Choroid plexus epithelial cell (primary cell): ENCODE data around the gene SSUH2.
A peak's percentile ranks its signal among the peaks of the same experiment; 100 is the strongest.

Experiments used
- DNase-seq: peaks from one replicate; pipeline ENCODE4 v3.0.0-alpha.2; 2010; ENCODE audit warnings: low read depth
- H3K4me3 ChIP-seq: 2 replicates; pipeline ENCODE4 v1.5.1; 2011; ENCODE audit warnings: low read depth, mild to moderate bottlenecking, control low read depth, low read length, moderate library complexity
- TF ChIP-seq, protein P1 (sequence below): conservative IDR thresholded peaks from 2 replicates; pipeline ENCODE4 v1.5.1; 2011; ENCODE audit warnings: low read depth, mild to moderate bottlenecking, control low read depth, inconsistent platforms, low read length, moderate library complexity

SSUH2 gene

DNA sequence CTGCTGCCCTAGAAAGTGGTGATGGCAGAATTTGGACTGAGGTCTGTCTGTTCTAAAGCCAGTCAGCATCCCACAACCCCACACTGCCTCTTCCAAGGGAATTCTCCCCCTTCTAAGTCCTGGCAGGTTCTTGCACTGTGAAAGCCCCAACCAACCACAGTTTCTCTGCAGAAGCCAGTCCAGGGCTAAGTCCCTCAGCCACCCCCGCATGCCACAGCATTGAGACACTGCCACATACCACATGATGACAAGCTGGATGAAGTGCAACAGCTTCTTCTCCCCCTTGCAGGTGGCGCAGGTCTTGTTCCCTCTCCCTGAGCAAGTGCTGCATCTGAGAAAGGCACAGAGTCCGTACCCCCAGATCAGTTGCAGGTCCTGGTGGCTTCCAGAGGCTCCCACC is 18.6 kb downstream of the SSUH2 start:
- TF ChIP-seq, protein P1, sequence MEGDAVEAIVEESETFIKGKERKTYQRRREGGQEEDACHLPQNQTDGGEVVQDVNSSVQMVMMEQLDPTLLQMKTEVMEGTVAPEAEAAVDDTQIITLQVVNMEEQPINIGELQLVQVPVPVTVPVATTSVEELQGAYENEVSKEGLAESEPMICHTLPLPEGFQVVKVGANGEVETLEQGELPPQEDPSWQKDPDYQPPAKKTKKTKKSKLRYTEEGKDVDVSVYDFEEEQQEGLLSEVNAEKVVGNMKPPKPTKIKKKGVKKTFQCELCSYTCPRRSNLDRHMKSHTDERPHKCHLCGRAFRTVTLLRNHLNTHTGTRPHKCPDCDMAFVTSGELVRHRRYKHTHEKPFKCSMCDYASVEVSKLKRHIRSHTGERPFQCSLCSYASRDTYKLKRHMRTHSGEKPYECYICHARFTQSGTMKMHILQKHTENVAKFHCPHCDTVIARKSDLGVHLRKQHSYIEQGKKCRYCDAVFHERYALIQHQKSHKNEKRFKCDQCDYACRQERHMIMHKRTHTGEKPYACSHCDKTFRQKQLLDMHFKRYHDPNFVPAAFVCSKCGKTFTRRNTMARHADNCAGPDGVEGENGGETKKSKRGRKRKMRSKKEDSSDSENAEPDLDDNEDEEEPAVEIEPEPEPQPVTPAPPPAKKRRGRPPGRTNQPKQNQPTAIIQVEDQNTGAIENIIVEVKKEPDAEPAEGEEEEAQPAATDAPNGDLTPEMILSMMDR = no peak
- DNase-seq = no peak
- no peak overlapping the region for H3K4me3 ChIP-seq

DNA sequence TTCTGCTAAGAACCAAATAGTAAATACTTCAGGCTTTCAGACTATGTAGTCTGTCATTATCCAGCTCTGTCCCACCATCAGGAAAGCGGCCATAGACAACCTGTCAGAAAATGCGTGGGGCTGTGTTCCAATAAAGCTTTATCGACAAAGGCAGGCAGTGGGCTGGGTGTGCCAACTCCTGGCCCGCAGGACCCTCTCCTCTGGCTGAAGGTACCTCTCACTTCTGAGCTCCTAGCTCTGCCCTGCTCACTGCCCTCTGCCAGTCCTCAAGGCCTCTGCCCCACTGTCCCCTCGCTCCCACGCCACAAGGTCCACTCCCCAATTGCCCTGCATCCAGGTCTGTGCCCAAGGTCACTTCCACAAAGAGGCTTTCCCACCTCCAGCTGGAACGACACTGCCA is 20.0 kb downstream of the SSUH2 start:
- no peak overlapping the region for H3K4me3 ChIP-seq
- DNase-seq = no peak
- TF ChIP-seq, protein P1 = no peak

DNA sequence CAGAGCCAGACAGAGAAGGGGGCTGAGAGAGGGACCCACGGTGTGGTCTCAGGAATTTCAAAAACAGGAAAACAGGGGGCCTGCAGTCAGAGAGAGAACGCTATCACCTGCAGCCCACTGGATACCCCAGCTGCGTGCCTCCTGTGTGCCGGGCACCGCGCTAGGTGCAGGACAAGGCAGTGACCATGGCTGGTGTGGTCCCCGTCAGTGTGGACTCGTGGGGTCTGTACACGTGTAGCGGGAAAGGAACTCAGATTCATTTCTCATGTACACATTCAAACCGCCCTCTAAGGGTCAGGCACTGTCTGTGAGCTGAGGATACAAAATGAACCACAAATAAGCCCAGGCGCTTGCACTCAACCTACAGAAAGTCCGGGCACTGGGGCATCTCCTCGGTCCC is 20.9 kb downstream of the SSUH2 start:
- TF ChIP-seq, protein P1 = no peak
- DNase-seq = no peak
- no peak overlapping the region for H3K4me3 ChIP-seq

DNA sequence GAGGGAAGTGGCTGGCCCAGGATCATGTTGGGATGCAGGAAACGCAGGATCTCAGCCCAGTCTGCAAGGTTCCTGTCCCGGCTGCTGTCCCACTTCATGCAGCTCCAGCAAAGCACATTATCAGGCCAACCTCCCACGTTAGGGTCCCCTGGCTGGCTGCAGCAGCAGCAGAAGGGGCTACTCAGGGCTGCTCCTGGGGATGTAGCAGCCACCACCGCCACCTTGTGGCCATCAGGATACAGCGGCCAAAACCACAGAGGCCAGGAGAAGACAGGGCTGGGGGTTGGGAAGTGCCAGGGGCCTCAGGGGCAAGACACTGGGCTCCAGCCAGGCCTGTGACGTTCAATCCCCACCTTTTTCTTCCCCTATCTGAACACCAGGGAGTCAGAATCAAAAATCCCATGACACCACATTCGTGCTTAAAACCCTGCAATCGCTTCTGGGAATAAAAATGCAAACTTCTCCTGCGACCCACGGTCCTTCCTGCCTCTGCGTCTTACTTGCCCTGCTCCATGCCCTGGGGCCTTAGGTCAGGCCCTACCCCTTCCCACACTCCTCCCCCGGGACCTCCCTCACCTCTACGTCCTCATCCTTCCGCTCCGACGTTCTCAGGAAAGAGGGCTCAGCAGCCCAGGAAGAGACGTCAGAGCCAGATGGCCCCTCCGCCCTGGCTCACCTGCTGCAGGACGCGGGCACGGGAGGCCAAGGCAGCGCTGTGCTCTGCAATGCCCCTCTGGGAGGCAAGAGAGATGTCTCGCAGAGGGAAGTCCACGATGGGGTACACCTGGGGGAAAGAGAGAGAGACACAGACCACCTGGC is 21.5 kb downstream of the SSUH2 start:
- DNase-seq = peak; percentile 83
- peak overlapping the region; percentile 8 for H3K4me3 ChIP-seq
- TF ChIP-seq, protein P1 = peak; percentile 96

DNA sequence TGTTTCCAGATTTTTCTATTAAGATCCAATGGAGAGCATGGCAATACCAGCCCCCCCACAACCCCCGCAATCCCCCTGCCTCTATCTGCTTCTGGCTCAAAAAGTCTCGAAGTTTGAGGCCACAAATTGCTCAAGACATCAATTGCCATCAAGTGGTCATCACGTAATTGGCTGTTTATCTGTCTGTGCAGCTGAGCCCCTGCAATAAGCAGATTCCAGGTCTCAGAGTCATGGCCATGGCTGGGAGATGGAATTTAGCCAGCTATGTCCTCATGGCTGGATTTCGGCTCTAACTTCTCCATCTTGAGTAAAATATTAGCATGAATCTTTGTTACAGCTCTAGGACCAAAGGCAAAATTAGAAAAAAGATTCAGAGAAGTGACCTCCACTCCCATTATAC is 22.7 kb downstream of the SSUH2 start:
- peak; percentile 94 for DNase-seq
- H3K4me3 ChIP-seq = no peak overlapping the region
- TF ChIP-seq, protein P1 = no peak

DNA sequence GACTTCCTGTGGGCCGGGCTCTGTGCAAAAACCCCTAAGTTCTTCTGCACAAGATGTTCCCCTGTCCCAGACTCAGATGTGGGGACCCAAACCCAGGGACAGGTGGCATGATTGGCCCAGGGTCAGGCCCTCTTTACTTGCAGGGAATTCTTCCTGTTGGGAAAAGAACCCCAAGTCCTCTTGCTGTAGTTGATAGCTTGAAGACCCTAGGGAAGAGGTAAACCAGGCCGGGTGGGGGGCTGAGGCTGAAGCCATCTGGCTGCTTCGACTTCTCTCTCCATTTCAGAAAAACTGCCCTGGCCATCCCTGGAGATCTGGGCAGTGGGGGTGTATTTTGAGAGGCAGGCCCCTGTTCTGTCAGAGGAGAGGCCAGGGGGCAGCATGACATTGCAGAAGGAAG is 23.5 kb downstream of the SSUH2 start:
- DNase-seq = no peak
- TF ChIP-seq, protein P1 = no peak
- H3K4me3 ChIP-seq = no peak overlapping the region

DNA sequence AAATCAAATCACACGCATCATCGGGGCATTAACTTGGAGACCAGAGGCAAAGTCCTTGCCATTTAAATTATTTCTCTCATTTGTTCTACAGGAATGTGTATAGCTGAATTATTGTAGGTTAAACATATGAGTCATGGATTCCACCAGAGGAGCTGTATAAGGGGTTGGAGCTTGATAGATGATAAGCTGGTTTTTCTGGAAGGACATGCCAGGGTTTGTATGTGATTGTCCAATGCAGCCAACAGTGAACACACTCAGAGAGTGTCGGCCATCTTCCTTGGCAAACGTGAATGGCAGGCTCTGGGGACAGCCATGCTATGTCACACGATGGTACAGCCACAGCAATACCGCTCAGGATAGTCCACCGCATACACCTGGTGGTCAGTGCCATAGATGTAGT is 25.1 kb downstream of the SSUH2 start:
- TF ChIP-seq, protein P1 = no peak
- no peak overlapping the region for H3K4me3 ChIP-seq
- peak; percentile 68 for DNase-seq
